ENCODE data around the gene MEG3. TPM values are rescaled to one million over a fixed set of nuclear protein-coding genes. Genes with fewer than 3 reads are reported as not detected.

Gene MEG3
- total and polyA plus RNA-seq, 9 of the 15 experiments (the other 6 are each of a cell fraction or from before 2014, with no cell fraction given), result 0.10 to 5.3 (median 1.0) TPM; not detected in 1

DNA sequence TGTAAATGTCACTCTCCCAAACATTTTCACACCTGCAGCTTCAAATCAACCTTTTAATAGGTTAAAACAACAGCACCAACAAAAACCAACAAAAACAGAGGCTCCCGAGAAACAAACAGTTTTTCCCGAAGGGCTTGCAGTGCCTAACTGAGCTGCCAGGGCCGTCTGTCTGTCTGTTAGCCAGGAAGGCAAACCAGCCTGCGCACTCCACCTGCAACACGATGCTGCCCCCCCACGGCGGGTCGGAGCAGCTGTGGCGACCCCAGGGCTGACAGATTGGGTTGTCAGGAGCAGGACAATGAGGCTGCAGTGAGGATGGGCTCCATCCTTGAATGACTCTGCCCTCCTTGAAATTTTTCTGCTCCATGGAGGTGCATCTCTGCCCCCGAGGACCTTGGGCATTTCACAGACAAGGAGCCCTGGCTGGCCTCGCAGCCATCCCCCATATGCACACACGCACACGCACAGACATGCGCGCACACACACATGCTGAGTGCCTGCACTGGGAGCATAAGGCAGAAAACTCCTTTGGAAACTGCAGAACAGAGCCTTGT is 75.0 kb downstream of the MEG3 start (continued):
- TF ChIP-seq FOXA3 (CRISPR knock-in tag; conservative IDR thresholded peaks at IDR 0.05 in 1 of 2, IDR thresholded peaks at IDR 0.05 in 1 of 2), result peak in 1 of 2 experiments; percentile 69; a peak in 1 of 4 replicates
- TF ChIP-seq, protein P1, sequence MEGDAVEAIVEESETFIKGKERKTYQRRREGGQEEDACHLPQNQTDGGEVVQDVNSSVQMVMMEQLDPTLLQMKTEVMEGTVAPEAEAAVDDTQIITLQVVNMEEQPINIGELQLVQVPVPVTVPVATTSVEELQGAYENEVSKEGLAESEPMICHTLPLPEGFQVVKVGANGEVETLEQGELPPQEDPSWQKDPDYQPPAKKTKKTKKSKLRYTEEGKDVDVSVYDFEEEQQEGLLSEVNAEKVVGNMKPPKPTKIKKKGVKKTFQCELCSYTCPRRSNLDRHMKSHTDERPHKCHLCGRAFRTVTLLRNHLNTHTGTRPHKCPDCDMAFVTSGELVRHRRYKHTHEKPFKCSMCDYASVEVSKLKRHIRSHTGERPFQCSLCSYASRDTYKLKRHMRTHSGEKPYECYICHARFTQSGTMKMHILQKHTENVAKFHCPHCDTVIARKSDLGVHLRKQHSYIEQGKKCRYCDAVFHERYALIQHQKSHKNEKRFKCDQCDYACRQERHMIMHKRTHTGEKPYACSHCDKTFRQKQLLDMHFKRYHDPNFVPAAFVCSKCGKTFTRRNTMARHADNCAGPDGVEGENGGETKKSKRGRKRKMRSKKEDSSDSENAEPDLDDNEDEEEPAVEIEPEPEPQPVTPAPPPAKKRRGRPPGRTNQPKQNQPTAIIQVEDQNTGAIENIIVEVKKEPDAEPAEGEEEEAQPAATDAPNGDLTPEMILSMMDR (IDR thresholded peaks at IDR 0.05 in 2 of 3, conservative IDR thresholded peaks at IDR 0.05 in 1 of 3; ENCODE audit: insufficient read depth in 2 of 3, low read depth in 1 of 3, low read length in 3 of 3), result peak; percentile 72 to 83 (median 77)
- TF ChIP-seq DEAF1 (CRISPR knock-in tag; IDR thresholded peaks at IDR 0.05), result peak; percentile 83
- TF ChIP-seq ZBTB43 (CRISPR knock-in tag; IDR thresholded peaks at IDR 0.05), result no peak

Measured in K562 (cell line).